HepG2 (cell line): ENCODE results near the gene COASY. TPM values are rescaled to one million over a fixed set of nuclear protein-coding genes. Genes with fewer than 3 reads are reported as not detected.

Source experiments
- ARID2 ChIP-seq: sonication (generic); formaldehyde crosslinking; IDR thresholded peaks from 2 replicates; pipeline ENCODE4 v1.8.1; 2022; ENCODE audit warnings: mild to moderate bottlenecking, missing genetic modification reagents, borderline replicate concordance
- ATM ChIP-seq: fragments of 450-650 bp; IDR thresholded peaks from 2 replicates; pipeline ENCODE4 v1.7.1; 2017; ENCODE audit warnings: mild to moderate bottlenecking, borderline replicate concordance
- ETV6 ChIP-seq: sonication (generic); formaldehyde crosslinking; conservative IDR thresholded peaks from 2 replicates; pipeline ENCODE4 v1.4.0; 2020; ENCODE audit warnings: missing genetic modification reagents
- SIN3B ChIP-seq: fragments of 150-350 bp; IDR thresholded peaks from 2 replicates; pipeline ENCODE4 v1.6.1; 2014; ENCODE audit warnings: low read length
- TSC22D2 ChIP-seq: sonication (generic); formaldehyde crosslinking; IDR thresholded peaks from 2 replicates; pipeline ENCODE4 v1.5.1; 2020; ENCODE audit warnings: missing genetic modification reagents, mild to moderate bottlenecking, borderline replicate concordance
- ZNF572 ChIP-seq: sonication (generic); formaldehyde crosslinking; IDR thresholded peaks from 2 replicates; pipeline ENCODE4 v1.5.1; 2020; ENCODE audit warnings: mild to moderate bottlenecking, missing genetic modification reagents
- polyA plus RNA-seq, 8 experiments: library from polyadenylated mRNA; depleted of rRNA in 3 of 8; stranded (reverse) in 7 of 8; unstranded in 1 of 8; fragments of >200 nt; fragmentation: Illumina TruSeq in 4 of 8; extraction: Trizol in 4 of 8; gene quantifications; 2 replicates each; pipeline versions ENCODE4 v1.2.1 to v1.2.3, GENCODE V29; 2011 to 2016; ENCODE audit warnings: low read depth in 4 of 8, missing spikeins in 1 of 8, mixed read lengths in 1 of 8; ENCODE audit not compliant: insufficient read depth in 1 of 8
- total RNA-seq, 5 experiments: library from RNA; depleted of rRNA; stranded (reverse); fragments of >200 nt; fragmentation: Illumina TruSeq; extraction: Trizol; gene quantifications; 2 replicates each; pipeline ENCODE4 v1.2.3, GENCODE V29; 2016; ENCODE audit warnings: low read depth in 1 of 5
- TF ChIP-seq, protein P1 (sequence below): IDR thresholded peaks from 2 replicates; pipeline ENCODE4 v1.6.1; 2016; ENCODE audit warnings: low read depth, borderline replicate concordance
- TF ChIP-seq, protein P2 (sequence below): sonication (generic); formaldehyde crosslinking; IDR thresholded peaks from 2 replicates; pipeline ENCODE4 v1.5.1; 2020; ENCODE audit warnings: missing genetic modification reagents, mild to moderate bottlenecking, borderline replicate concordance
- TF ChIP-seq, protein P3 (sequence below): sonication (generic); formaldehyde crosslinking; conservative IDR thresholded peaks from 2 replicates; pipeline ENCODE4 v1.8.0; 2022; ENCODE audit warnings: low read depth, missing genetic modification reagents
- TF ChIP-seq, protein P4 (sequence below): sonication (generic); formaldehyde crosslinking; IDR thresholded peaks from 2 replicates; pipeline ENCODE4 v1.4.0; 2020; ENCODE audit warnings: missing genetic modification reagents
- TF ChIP-seq, protein P5 (sequence below): sonication (generic); formaldehyde crosslinking; IDR thresholded peaks from 2 replicates; pipeline ENCODE4 v1.4.0; 2020; ENCODE audit warnings: missing genetic modification reagents, borderline replicate concordance
- TF ChIP-seq, protein P6 (sequence below): sonication (generic); formaldehyde crosslinking; IDR thresholded peaks from 2 replicates; pipeline ENCODE4 v1.4.0; 2020; ENCODE audit warnings: missing genetic modification reagents, borderline replicate concordance

The COASY gene
- total and polyA plus RNA-seq, 2 of the 13 experiments (the other 11 are each of a cell fraction or from before 2014, with no cell fraction given) = 90.7 to 125 TPM

DNA sequence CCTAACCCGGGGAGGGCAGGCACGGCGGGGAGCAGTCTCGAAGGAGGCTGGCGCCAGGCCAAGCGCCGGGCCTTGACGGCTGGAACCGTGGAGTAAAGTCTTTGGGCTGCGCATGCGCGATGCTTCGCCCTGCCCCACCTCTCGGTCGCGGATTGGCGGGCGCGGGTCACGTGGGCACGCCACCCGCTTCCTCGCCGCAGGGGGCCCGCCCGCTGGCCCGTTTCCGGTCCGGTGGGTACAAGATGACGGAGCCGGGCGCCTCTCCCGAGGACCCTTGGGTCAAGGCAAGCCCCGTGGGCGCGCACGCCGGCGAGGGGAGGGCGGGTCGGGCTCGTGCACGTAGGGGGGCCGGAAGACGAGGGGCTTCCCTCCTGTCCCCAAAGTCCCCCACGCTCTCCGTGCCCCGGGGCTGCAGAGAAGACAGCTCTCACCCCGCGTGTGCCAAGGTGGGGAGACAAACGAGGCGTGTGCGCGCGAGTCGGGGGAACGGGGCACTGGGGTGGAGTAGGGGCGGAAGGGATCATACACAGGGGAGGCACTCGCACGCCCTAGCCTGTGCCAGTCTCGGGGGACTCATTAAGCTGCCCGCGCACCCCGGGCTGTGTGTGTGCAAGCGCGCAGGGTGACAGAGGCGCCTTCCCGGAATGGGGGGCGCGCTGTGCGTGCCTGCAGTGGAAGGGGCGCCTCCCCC lies 5.1 kb downstream of the COASY start, which contains the start of gene MLX (continued):
- TF ChIP-seq, protein P1, sequence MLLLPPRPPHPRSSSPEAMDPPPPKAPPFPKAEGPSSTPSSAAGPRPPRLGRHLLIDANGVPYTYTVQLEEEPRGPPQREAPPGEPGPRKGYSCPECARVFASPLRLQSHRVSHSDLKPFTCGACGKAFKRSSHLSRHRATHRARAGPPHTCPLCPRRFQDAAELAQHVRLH (CRISPR knock-in tag) = no peak; the same call in 1 of the 2 replicates
- TF ChIP-seq SIN3B (peak; percentile 29; the same call in 1 of the 2 replicates), ARID2 (peak; percentile 97), ETV6 (CRISPR knock-in tag) (peak; percentile 85; the same call in 1 of the 2 replicates), ZNF572 (CRISPR knock-in tag) (no peak), TSC22D2 (peak; percentile 26; the same call in 1 of the 2 replicates), ATM (no peak)
- TF ChIP-seq, protein P2, sequence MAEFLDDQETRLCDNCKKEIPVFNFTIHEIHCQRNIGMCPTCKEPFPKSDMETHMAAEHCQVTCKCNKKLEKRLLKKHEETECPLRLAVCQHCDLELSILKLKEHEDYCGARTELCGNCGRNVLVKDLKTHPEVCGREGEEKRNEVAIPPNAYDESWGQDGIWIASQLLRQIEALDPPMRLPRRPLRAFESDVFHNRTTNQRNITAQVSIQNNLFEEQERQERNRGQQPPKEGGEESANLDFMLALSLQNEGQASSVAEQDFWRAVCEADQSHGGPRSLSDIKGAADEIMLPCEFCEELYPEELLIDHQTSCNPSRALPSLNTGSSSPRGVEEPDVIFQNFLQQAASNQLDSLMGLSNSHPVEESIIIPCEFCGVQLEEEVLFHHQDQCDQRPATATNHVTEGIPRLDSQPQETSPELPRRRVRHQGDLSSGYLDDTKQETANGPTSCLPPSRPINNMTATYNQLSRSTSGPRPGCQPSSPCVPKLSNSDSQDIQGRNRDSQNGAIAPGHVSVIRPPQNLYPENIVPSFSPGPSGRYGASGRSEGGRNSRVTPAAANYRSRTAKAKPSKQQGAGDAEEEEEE (CRISPR knock-in tag) = no peak
- TF ChIP-seq, protein P3, sequence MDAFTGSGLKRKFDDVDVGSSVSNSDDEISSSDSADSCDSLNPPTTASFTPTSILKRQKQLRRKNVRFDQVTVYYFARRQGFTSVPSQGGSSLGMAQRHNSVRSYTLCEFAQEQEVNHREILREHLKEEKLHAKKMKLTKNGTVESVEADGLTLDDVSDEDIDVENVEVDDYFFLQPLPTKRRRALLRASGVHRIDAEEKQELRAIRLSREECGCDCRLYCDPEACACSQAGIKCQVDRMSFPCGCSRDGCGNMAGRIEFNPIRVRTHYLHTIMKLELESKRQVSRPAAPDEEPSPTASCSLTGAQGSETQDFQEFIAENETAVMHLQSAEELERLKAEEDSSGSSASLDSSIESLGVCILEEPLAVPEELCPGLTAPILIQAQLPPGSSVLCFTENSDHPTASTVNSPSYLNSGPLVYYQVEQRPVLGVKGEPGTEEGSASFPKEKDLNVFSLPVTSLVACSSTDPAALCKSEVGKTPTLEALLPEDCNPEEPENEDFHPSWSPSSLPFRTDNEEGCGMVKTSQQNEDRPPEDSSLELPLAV (CRISPR knock-in tag) = no peak
- TF ChIP-seq, protein P4, sequence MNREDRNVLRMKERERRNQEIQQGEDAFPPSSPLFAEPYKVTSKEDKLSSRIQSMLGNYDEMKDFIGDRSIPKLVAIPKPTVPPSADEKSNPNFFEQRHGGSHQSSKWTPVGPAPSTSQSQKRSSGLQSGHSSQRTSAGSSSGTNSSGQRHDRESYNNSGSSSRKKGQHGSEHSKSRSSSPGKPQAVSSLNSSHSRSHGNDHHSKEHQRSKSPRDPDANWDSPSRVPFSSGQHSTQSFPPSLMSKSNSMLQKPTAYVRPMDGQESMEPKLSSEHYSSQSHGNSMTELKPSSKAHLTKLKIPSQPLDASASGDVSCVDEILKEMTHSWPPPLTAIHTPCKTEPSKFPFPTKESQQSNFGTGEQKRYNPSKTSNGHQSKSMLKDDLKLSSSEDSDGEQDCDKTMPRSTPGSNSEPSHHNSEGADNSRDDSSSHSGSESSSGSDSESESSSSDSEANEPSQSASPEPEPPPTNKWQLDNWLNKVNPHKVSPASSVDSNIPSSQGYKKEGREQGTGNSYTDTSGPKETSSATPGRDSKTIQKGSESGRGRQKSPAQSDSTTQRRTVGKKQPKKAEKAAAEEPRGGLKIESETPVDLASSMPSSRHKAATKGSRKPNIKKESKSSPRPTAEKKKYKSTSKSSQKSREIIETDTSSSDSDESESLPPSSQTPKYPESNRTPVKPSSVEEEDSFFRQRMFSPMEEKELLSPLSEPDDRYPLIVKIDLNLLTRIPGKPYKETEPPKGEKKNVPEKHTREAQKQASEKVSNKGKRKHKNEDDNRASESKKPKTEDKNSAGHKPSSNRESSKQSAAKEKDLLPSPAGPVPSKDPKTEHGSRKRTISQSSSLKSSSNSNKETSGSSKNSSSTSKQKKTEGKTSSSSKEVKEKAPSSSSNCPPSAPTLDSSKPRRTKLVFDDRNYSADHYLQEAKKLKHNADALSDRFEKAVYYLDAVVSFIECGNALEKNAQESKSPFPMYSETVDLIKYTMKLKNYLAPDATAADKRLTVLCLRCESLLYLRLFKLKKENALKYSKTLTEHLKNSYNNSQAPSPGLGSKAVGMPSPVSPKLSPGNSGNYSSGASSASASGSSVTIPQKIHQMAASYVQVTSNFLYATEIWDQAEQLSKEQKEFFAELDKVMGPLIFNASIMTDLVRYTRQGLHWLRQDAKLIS (CRISPR knock-in tag) = no peak; the same call in 1 of the 2 replicates
- TF ChIP-seq, protein P5, sequence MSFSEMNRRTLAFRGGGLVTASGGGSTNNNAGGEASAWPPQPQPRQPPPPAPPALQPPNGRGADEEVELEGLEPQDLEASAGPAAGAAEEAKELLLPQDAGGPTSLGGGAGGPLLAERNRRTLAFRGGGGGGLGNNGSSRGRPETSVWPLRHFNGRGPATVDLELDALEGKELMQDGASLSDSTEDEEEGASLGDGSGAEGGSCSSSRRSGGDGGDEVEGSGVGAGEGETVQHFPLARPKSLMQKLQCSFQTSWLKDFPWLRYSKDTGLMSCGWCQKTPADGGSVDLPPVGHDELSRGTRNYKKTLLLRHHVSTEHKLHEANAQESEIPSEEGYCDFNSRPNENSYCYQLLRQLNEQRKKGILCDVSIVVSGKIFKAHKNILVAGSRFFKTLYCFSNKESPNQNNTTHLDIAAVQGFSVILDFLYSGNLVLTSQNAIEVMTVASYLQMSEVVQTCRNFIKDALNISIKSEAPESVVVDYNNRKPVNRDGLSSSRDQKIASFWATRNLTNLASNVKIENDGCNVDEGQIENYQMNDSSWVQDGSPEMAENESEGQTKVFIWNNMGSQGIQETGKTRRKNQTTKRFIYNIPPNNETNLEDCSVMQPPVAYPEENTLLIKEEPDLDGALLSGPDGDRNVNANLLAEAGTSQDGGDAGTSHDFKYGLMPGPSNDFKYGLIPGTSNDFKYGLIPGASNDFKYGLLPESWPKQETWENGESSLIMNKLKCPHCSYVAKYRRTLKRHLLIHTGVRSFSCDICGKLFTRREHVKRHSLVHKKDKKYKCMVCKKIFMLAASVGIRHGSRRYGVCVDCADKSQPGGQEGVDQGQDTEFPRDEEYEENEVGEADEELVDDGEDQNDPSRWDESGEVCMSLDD (CRISPR knock-in tag) = no peak
- TF ChIP-seq, protein P6, sequence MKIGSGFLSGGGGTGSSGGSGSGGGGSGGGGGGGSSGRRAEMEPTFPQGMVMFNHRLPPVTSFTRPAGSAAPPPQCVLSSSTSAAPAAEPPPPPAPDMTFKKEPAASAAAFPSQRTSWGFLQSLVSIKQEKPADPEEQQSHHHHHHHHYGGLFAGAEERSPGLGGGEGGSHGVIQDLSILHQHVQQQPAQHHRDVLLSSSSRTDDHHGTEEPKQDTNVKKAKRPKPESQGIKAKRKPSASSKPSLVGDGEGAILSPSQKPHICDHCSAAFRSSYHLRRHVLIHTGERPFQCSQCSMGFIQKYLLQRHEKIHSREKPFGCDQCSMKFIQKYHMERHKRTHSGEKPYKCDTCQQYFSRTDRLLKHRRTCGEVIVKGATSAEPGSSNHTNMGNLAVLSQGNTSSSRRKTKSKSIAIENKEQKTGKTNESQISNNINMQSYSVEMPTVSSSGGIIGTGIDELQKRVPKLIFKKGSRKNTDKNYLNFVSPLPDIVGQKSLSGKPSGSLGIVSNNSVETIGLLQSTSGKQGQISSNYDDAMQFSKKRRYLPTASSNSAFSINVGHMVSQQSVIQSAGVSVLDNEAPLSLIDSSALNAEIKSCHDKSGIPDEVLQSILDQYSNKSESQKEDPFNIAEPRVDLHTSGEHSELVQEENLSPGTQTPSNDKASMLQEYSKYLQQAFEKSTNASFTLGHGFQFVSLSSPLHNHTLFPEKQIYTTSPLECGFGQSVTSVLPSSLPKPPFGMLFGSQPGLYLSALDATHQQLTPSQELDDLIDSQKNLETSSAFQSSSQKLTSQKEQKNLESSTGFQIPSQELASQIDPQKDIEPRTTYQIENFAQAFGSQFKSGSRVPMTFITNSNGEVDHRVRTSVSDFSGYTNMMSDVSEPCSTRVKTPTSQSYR = peak; percentile 17; the same call in 1 of the 2 replicates
